CD4-positive, alpha-beta T cell treated with Interleukin-4 for 1 hour (primary cell): Measurements from ENCODE around the gene BIRC6.
"Not testable (repeated sequence)": the region's sequence is repeated elsewhere in the genome, so short reads cannot be mapped to it uniquely, and the experiment has no call there.

ENCODE experiments used
- DNase-seq, 2 donors: peaks; one replicate each; pipeline ENCODE4 v3.0.0-alpha.2; 2020 to 2022

Gene BIRC6

GRCh38 chr2:32522770-32523169 is 165.9 kb downstream of the BIRC6 start:
- no peak for DNase-seq

DNA sequence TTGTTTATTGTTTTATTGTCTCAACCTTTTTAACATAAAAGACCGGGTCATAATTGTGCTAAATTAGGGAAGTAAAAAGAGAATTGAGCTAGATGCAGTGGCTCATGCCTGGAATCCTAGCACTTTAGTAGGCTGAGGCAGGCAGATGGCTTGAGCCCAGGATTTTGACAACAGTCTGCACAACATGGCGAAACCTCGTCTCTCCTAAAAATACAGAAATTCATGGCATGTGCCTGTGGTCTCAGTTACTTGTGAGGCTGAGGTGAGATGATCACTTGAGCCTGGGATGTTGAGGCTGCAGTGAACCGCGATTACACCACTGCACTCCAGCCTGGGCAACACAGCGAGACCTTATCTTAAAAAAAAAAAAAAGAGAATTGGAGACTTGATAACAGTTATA is 166.9 kb downstream of the BIRC6 start:
- DNase-seq = no peak

- no peak for DNase-seq
Observed at GRCh38 chr2:32532341-32532740, 175.5 kb downstream of the BIRC6 start.

DNA sequence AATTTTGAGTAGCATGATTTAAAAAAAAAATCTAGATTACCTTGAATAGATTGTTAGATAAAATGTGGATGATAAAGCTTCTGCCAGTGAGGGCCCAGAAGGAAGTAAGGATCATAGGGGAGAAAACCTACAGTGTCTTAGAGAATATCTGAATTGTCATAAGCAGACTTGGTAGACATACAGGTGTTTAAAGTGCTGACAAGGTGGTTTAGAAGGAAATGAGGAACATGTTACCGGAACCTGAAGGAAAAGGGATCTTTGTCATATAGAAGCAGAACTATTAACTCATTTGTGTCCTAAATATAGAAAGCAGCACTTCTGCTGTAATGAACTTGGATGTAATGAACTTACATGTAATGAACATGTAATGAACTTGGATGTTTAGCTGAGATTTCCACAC is 176.1 kb downstream of the BIRC6 start:
- no peak for DNase-seq

DNA sequence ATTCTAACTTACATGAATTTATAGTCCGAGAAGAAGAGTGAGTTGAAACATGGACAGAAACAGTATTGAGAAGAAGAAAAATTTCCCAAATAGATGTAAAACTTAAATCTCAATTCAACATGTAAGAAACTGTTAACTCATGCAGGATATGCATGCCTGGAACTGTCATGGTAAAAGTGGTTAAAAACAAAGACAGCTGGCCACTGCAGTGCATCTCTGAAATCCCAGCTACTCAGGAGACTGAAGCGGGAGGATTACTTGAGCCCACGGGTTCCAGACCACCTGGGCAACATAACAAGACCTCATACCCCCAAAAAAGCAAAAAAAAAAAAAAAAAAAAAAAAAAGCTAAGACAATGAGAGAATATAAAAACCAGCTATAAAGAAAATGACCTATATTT is 178.0 kb downstream of the BIRC6 start:
- DNase-seq = no peak

DNA sequence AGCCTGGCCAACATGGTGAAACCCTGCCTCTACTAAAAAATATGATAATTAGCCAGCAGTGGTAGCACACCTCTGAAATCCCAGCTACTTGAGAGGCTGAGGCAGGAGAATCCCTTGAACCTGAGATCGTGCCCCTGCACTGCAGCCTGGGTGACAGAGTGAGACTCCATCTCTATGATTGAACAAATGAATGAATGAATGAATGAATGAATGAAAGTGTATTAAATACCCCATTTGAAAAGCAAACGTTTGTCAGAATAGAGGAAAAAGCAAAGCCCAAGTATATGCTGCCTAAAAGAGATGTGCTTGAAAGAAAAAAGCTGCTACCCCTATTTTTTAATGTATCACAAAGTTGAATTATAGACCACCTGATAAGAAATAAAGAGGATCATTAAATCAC is 181.9 kb downstream of the BIRC6 start:
- no peak for DNase-seq

- DNase-seq = not testable (repeated sequence)
Observed at GRCh38 chr2:32552483-32552882, 195.7 kb downstream of the BIRC6 start.

DNA sequence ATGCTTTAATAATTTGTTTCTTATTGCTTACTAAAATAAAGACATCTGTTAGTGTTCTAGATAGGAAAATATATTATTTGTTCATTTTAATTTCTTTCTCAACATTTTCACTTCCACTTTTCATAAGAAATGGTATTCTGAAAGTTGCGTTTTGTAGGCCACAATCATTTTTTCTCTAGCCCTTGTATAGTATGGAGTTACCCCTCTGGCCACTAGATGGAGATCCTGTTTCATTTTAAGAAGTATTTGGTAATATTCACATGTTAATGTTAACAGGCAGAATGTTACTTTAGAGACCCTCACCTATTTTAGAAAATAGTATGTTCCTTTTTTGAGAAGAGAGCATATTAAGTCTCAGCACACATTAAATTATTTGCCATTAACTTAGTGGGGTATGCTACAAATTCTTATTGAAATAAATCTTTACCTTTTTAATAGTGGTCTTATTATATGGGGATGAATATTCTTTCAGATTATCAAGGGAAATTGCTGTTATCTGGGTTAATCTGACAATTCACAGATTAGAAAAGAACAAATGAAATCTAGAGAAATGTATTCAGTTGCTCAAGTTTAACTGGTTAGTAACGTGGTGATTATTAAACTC is 197.1 kb downstream of the BIRC6 start:
- peak in 1 of 2 donors; percentile 58 for DNase-seq

- no peak for DNase-seq
Observed at GRCh38 chr2:32558492-32558891, 201.7 kb downstream of the BIRC6 start.

- DNase-seq = no peak
Observed at GRCh38 chr2:32559136-32559535, 202.3 kb downstream of the BIRC6 start.

- no peak for DNase-seq
Observed at GRCh38 chr2:32562906-32563305, 206.1 kb downstream of the BIRC6 start.

GRCh38 chr2:32564417-32565035 is 207.7 kb downstream of the BIRC6 start:
- DNase-seq = no peak

DNA sequence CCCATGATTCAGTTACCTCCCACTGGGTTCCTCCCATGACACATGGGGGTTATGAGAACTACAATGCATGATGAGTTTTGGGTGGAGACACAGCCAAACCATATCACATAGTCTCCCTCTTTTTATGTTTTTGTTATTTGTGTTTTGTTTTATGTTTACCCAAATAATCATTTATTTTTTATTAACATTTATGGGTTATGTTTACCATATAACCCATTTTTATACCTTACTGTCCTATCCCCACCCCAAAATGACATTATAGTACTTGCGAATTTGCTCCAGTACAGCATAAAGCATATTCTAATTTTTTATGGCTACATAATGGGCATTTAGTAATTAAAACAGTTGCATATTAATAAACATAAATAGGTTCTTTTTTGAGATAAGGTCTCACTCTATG is 209.1 kb downstream of the BIRC6 start:
- no peak for DNase-seq

DNA sequence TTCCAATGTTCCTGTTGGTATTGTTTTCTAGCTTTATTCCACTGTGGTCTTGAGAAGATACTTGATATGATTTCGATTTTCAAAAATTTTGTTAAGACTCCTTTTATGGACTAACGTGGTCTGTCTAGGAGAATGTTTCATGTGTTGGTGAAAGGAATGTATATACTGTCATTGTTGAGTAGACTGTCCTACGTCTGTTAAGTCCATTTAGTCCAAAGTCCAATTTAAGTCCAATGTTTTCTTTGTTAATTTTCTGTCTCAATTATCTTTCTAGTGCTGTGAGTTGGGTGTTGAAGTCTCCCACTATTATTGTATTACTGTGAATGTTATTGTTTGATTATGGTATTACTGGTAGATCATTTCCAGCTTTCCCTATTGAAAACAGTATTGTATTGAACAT is 215.2 kb downstream of the BIRC6 start:
- DNase-seq = no peak

GRCh38 chr2:32572737-32573136 is 215.9 kb downstream of the BIRC6 start:
- DNase-seq = peak in 1 of 2 donors; percentile 27

- peak in 1 of 2 donors; percentile 22 for DNase-seq
Observed at GRCh38 chr2:32591669-32592463, 235.0 kb downstream of the BIRC6 start.

DNA sequence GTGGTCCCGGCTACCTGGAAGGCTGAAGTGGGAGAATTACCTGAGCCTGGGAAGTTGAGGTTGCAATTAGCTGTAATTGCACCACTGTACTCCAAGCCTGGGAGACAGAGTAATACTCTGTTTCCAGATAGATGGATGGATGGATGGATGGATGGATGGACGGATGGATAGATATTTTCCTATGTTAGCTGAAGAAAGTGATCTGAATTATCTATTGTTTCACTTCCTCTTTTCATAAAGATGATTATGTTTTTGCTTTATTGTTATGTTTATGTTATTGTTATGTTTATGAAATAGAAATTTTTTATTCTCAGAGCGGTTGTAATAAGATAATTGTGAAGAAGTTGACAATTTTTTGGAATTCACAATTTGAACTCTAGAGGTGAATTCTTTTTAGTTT is 237.8 kb downstream of the BIRC6 start:
- no peak for DNase-seq

- DNase-seq = no peak
Observed at GRCh38 chr2:32611366-32611765, 254.5 kb downstream of the BIRC6 start.

DNA sequence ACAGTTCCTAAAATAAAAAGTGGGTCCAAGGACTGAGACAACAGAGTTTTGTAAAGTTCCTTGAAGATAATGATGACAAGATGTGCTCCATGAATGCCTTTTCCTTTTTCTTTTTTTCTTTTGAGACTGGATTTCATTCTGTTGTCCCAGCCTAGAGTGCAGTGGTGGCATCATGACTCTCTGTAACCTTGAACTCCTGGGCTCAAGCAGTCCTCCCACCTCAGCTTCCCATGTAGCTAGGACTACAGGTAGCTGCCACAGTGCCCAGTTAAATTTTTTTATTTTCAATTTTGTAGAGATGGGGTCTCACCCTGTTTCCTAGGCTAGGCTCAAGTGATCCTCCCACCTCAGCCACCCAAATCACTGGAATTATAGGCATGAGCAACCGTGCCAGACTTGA is 254.9 kb downstream of the BIRC6 start:
- DNase-seq = no peak

DNA sequence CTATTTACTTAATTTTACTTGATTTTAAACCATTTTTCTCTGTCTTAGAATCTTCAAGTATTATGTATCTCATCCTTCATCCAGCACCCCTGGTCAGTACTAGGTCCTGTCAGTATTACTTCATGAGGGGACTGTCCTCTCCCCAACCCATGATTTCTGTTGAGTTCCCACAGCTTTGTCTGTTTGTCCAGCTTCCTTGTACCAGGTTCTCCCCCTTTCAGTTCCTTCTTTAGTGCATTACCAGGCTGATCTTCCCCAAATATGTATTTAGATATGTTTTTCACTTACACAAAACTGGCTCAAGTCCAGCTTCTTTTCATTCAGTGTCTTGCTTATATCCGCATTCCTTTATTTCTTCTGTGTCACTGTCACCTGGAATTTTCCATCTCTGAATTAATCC is 257.3 kb downstream of the BIRC6 start:
- no peak for DNase-seq

DNA sequence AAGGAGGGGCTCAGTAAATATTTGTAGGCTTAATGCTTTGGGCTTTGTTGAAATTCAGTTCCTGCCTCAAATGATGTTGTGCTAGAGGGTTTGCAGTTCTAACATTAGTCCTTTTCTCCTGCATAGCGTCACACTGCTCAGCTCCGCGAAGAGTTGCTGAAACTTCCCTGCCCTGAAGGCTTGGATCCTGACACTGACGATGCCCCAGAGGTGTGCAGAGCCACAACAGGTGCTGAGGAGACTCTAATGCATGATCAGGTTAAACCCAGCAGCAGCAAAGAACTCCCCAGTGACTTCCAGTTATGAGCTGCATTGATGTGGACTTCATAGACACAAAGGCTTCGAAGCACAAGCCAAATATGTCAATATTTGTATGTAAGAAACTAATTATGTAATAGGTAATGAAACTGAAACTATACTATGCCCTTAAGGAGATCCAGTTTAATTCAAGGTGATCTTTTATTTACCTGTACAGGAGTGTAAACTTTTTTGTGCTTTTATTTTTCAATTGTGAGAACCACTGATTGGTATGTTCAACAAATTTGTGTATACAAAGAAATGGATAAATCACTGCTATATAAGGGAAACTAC is 260.9 kb downstream of the BIRC6 start:
- no peak for DNase-seq

GRCh38 chr2:32622570-32623310 is 265.9 kb downstream of the BIRC6 start:
- no peak for DNase-seq

GRCh38 chr2:32623311-32623706 is 266.5 kb downstream of the BIRC6 start:
- no peak for DNase-seq
